Mucosa of stomach (tissue), 1 donor: ENCODE results near the gene DGKA.
A peak's percentile ranks its signal among the peaks of the same experiment; 100 is the strongest.
"Not testable (repeated sequence)": the region's sequence is repeated elsewhere in the genome, so short reads cannot be mapped to it uniquely, and the experiment has no call there.

Experiments
- H3K27me3 ChIP-seq: one replicate; pipeline ENCODE4 v1.7.0; 2013; ENCODE audit warnings: mild to moderate bottlenecking, low read length; ENCODE audit not compliant: control insufficient read depth, insufficient read depth
- H3K36me3 ChIP-seq: one replicate; pipeline ENCODE4 v1.7.0; 2013; ENCODE audit warnings: low read length; ENCODE audit not compliant: control insufficient read depth, insufficient read depth
- H3K4me1 ChIP-seq: one replicate; pipeline ENCODE4 v1.7.0; 2013; ENCODE audit warnings: mild to moderate bottlenecking, low read length; ENCODE audit not compliant: control insufficient read depth, insufficient read depth
- H3K4me3 ChIP-seq: one replicate; pipeline ENCODE4 v1.7.0; 2013; ENCODE audit warnings: low read length
- H3K9ac ChIP-seq: one replicate; pipeline ENCODE4 v1.7.0; 2013; ENCODE audit warnings: mild to moderate bottlenecking, low read length, moderate library complexity
- H3K9me3 ChIP-seq: one replicate; pipeline ENCODE4 v1.7.0; 2013; ENCODE audit warnings: mild to moderate bottlenecking, low read length, moderate library complexity; ENCODE audit not compliant: control insufficient read depth
- donor health status: Pancreatic carcinoma.

DGKA gene

GRCh38 chr12:55995366-55995765, 64.4 kb downstream of the DGKA start:
- no peak overlapping the region for H3K4me3 ChIP-seq
- H3K27me3 ChIP-seq = no peaks in the 10 kb centered on the region
- peaks cover 16% of the 10 kb centered on the region for H3K4me1 ChIP-seq
- peaks cover 12% of the 10 kb centered on the region for H3K36me3 ChIP-seq
- no peaks in the 10 kb centered on the region for H3K9me3 ChIP-seq
- H3K9ac ChIP-seq = no peak overlapping the region

- Histone ChIP-seq H3K9me3 (no peaks in the 10 kb centered on the region), H3K36me3 (peaks cover 5% of the 10 kb centered on the region), H3K4me3 (peak overlapping the region; percentile 71), H3K4me1 (peaks cover 18% of the 10 kb centered on the region), H3K9ac (peak overlapping the region; percentile 86), H3K27me3 (no peaks in the 10 kb centered on the region)
Measured at GRCh38 chr12:55996201-55996714, 65.3 kb downstream of the DGKA start.

DNA sequence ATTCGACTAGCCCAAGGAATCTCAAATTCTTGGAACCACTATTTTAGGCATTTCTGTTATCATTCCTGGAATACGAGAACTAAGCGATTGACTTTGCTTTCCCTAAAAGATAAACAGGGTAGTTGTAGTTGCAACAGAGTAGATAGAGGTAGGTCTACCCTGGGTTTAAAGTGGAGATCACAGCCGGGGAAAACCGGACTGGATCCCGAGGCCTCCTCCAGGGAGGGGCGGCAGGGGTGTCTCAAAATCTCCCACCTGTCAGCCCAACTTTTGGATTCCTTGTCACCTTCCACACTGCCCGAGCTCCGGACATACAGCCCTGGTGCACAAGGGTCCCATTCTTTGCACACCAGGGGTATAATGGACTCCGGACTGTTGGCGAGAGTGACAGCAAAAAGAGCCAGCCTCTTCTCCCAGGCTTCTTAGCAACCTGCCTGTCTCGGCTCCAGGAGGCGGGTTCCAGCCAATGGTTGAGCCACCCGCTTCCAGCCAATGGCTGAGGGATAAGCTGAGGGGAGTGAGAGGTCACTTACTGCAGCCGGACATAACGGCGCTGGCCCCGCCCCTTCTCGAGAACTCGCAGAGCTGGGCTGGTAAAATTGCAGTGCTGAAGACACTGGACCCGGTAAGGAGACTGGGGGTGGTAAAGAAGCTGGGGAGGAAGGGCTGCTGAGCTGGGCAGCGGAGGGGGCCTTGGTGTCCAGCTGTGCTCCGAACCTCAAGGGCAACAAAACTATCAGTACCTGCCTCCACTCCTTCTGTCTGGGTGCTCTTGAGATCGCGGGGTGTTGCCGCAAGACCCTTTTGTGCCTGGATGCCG, 66.0 kb downstream of the DGKA start, which contains the start of gene SUOX:
Gene SUOX, plus strand, starts transcription at position 562 of the 820 bp plus-strand sequence. CDS start 4,946 bp downstream, outside the sequence.
- Histone ChIP-seq H3K27me3 (no peaks in the 10 kb centered on the region), H3K4me1 (peaks cover 25% of the 10 kb centered on the region), H3K9me3 (no peaks in the 10 kb centered on the region), H3K9ac (peak within 1 kb of the TSS; percentile 86), H3K4me3 (peak within 1 kb of the TSS; percentile 71), H3K36me3 (peaks cover 2% of the 10 kb centered on the region)

DNA sequence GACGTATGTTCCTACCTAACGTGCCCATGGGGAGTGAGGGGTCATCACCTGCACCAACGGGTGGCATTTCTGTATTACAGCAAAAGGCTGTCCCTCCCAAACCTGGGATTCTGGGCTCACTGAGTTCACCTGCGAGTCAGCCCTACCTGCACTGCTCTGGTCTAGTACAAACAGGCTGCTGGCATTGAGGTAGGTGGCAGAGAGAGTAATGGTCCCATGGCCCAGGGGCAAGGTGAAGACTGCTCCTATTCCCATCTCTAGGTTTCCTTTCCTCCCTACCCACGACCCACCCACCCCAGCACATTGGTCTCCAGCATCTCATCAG, 66.5 kb downstream of the DGKA start:
- Histone ChIP-seq H3K9me3 (no peaks in the 10 kb centered on the region), H3K4me1 (peaks cover 27% of the 10 kb centered on the region), H3K4me3 (peak overlapping the region; percentile 71), H3K36me3 (no peaks in the 10 kb centered on the region), H3K27me3 (no peaks in the 10 kb centered on the region), H3K9ac (peak overlapping the region; percentile 86)

DNA sequence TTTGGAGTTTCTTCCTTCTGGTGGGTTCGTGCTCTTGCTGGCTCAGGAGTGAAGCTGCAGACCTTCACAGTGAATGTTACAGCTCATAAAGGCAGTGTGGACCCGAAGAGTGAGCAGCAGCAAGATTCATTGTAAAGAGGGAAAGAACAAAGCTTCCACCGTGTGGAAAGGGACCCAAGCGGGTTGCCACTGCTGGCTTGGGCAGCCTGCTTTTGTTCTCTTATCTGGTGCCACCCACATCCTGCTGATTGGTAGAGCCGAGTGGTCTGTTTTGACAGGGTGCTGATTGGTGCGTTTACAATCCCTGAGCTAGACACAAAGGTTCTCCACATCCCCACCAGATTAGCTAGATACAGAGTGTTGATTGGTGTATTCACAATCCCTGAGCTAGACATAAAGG, 68.6 kb downstream of the DGKA start:
- not testable (repeated sequence) for H3K9ac ChIP-seq, H3K36me3 ChIP-seq

GRCh38 chr12:55999999-56000540, 69.1 kb downstream of the DGKA start:
- H3K9ac ChIP-seq, H3K36me3 ChIP-seq, H3K4me3 ChIP-seq, H3K27me3 ChIP-seq, H3K9me3 ChIP-seq: not testable (repeated sequence)
- H3K4me1 ChIP-seq = peaks cover 27% of the 10 kb centered on the region

More for the DNA sequence above, 68.6 kb downstream of the DGKA start:
- peaks cover 27% of the 10 kb centered on the region for H3K4me1 ChIP-seq
- not testable (repeated sequence) for H3K9me3 ChIP-seq, H3K27me3 ChIP-seq, H3K4me3 ChIP-seq

GRCh38 chr12:56001487-56002100, 70.6 kb downstream of the DGKA start:
- Histone ChIP-seq H3K4me3 (no peak overlapping the region), H3K9me3 (no peaks in the 10 kb centered on the region), H3K27me3 (no peaks in the 10 kb centered on the region), H3K4me1 (peaks cover 21% of the 10 kb centered on the region), H3K36me3 (no peaks in the 10 kb centered on the region), H3K9ac (no peak overlapping the region)

- not testable (repeated sequence) for H3K27me3 ChIP-seq, H3K4me3 ChIP-seq, H3K9ac ChIP-seq, H3K36me3 ChIP-seq, H3K9me3 ChIP-seq
- peaks cover 17% of the 10 kb centered on the region for H3K4me1 ChIP-seq
Measured at GRCh38 chr12:56003376-56003775, 72.4 kb downstream of the DGKA start.
